HepG2 (cell line): ENCODE measurements around the gene ZC3H12A. TPM values are rescaled to one million over a fixed set of nuclear protein-coding genes. Genes with fewer than 3 reads are reported as not detected.

Source experiments
- ATAC-seq: fragments of 200-7000 bp; cut with Tn5 transposase; 3 replicates; pipeline ENCODE4 v1.9.1; 2020; ENCODE audit warnings: mild to moderate bottlenecking, moderate library complexity
- BruUV-seq: library from RNA; stranded (reverse); fragments of 400-500 nt; replicated peaks from 2 replicates; lab custom pipeline; 2021; lab: Mats Ljungman, UMichigan
- CTCF ChIA-PET: fragments of 300-600 bp; formaldehyde crosslinking; extraction: SDS; loops from one replicate; lab custom pipeline; 2021; ENCODE audit warnings: low total read pairs, inconsistent platforms, low intra/inter-chr PET ratio; lab: Yijun Ruan, JAX
- POLR2A ChIA-PET: fragments of 350-600 bp; sonication (Branson Sonifier 250); formaldehyde crosslinking; loops from one replicate; lab custom pipeline; 2020; ENCODE audit warnings: antibody characterized with exemption, inconsistent platforms; lab: Yijun Ruan, JAX
- DNase-seq: peaks from one replicate; pipeline ENCODE4 v3.0.0-alpha.2; 2015; ENCODE audit warnings: low spot score
- FAIRE-seq: peaks from 3 replicates; lab custom pipeline; 2011; peaks lifted over from hg19 to GRCh38; lab: Jason Lieb, UNC
- H2AFZ ChIP-seq: one replicate; pipeline ENCODE4 v1.6.1; 2011; ENCODE audit warnings: low read length, inconsistent platforms
- H3K27ac ChIP-seq: fragments of 300-600 bp; 3 replicates; pipeline ENCODE4 v1.8.0; 2011; ENCODE audit warnings: mixed run types, mild to moderate bottlenecking, mixed read lengths, low read length, inconsistent platforms; ENCODE audit not compliant: insufficient read depth; ENCODE audit errors: extremely low read length
- H3K27me3 ChIP-seq, 2 experiments: fragments of 200-600 bp in 1 of 2; 2 replicates in 1 of 2; 3 replicates in 1 of 2; pipeline versions ENCODE4 v1.6.0 to v1.8.0; 2011; ENCODE audit warnings: low read length in 2 of 2, mild to moderate bottlenecking in 2 of 2, moderate library complexity in 2 of 2, inconsistent platforms in 1 of 2; ENCODE audit not compliant: insufficient read depth in 2 of 2, control insufficient read depth in 1 of 2
- H3K36me3 ChIP-seq, 2 experiments: fragments of 200-600 bp in 1 of 2; replicated peaks in 1 of 2; 2 replicates in 1 of 2; 3 replicates in 1 of 2; pipeline versions ENCODE4 v1.5.1 to v1.8.0; 2011; ENCODE audit warnings: low read length in 2 of 2, inconsistent platforms in 1 of 2; ENCODE audit not compliant: insufficient read depth in 2 of 2, control insufficient read depth in 1 of 2
- H3K4me1 ChIP-seq: 2 replicates; pipeline ENCODE4 v1.5.1; 2012; ENCODE audit warnings: low read length, inconsistent platforms; ENCODE audit not compliant: insufficient read depth
- H3K4me2 ChIP-seq: 2 replicates; pipeline ENCODE4 v1.6.0; 2011; ENCODE audit warnings: low read depth, low read length, inconsistent platforms
- H3K4me3 ChIP-seq, 3 experiments: fragments of 200-600 bp in 1 of 3; sonication (generic), shearing (Covaris generic) in 1 of 3; replicated peaks in 1 of 3; 2 replicates each; pipeline ENCODE4 v1.5.1; 2011 to 2016; ENCODE audit warnings: low read length in 3 of 3, inconsistent platforms in 2 of 3, low read depth in 2 of 3, mild to moderate bottlenecking in 2 of 3, control low read depth in 1 of 3, mixed read lengths in 1 of 3; ENCODE audit not compliant: insufficient read depth in 1 of 3
- H3K79me2 ChIP-seq: one replicate; pipeline ENCODE4 v1.6.1; 2011; ENCODE audit warnings: low read length, inconsistent platforms; ENCODE audit not compliant: insufficient read depth
- H3K9ac ChIP-seq: 2 replicates; pipeline ENCODE4 v1.6.0; 2011; ENCODE audit warnings: mild to moderate bottlenecking, low read depth, low read length, inconsistent platforms; ENCODE audit not compliant: insufficient read depth
- H3K9me3 ChIP-seq: 2 replicates; pipeline ENCODE4 v1.5.1; 2012; ENCODE audit warnings: mild to moderate bottlenecking, low read length
- H4K20me1 ChIP-seq: 2 replicates; pipeline ENCODE4 v1.6.0; 2011; ENCODE audit warnings: inconsistent platforms, mild to moderate bottlenecking, low read length, moderate library complexity; ENCODE audit not compliant: insufficient read depth
- HNF4A ChIP-seq: sonication (generic); formaldehyde crosslinking; IDR thresholded peaks from 2 replicates; pipeline ENCODE4 v1.4.0; 2020; ENCODE audit warnings: missing genetic modification reagents
- KDM5B ChIP-seq: sonication (generic); formaldehyde crosslinking; IDR thresholded peaks from 2 replicates; pipeline ENCODE4 v1.4.0; 2020; ENCODE audit warnings: missing genetic modification reagents, mild to moderate bottlenecking, borderline replicate concordance
- MTERF4 ChIP-seq: sonication (generic); formaldehyde crosslinking; IDR thresholded peaks from 2 replicates; pipeline ENCODE4 v1.8.0; 2023; ENCODE audit warnings: mild to moderate bottlenecking, missing genetic modification reagents
- PHB2 ChIP-seq: fragments of 450-650 bp; IDR thresholded peaks from 2 replicates; pipeline ENCODE4 v1.6.1; 2018; ENCODE audit not compliant: partially characterized antibody
- POGZ ChIP-seq: sonication (generic); formaldehyde crosslinking; IDR thresholded peaks from 2 replicates; pipeline ENCODE4 v1.4.0; 2020; ENCODE audit warnings: mild to moderate bottlenecking, missing genetic modification reagents
- POLR2AphosphoS2 ChIP-seq: IDR thresholded peaks from 2 replicates; pipeline ENCODE4 v1.6.1; 2011; ENCODE audit warnings: low read depth, low read length, improper control_type of control experiment
- RBAK ChIP-seq: sonication (generic); formaldehyde crosslinking; IDR thresholded peaks from 2 replicates; pipeline ENCODE4 v1.5.1; 2020; ENCODE audit warnings: mild to moderate bottlenecking, missing genetic modification reagents
- RERE ChIP-seq: IDR thresholded peaks from 2 replicates; pipeline ENCODE4 v1.6.1; 2016; ENCODE audit warnings: low read depth, missing genetic modification reagents, missing compliant biosample characterization
- XBP1 ChIP-seq: sonication (generic); formaldehyde crosslinking; IDR thresholded peaks from 2 replicates; pipeline ENCODE4 v1.5.0; 2020; ENCODE audit warnings: missing genetic modification reagents
- ZGPAT ChIP-seq: IDR thresholded peaks from 2 replicates; pipeline ENCODE4 v1.6.1; 2016; ENCODE audit warnings: mild to moderate bottlenecking
- ZNF335 ChIP-seq: sonication (generic); formaldehyde crosslinking; IDR thresholded peaks from 2 replicates; pipeline ENCODE4 v1.4.0; 2020; ENCODE audit warnings: missing genetic modification reagents
- ZNF34 ChIP-seq: sonication (generic); formaldehyde crosslinking; IDR thresholded peaks from 2 replicates; pipeline ENCODE4 v1.4.0; 2020; ENCODE audit warnings: mild to moderate bottlenecking, missing genetic modification reagents, borderline replicate concordance
- ZNF530 ChIP-seq: sonication (generic); formaldehyde crosslinking; IDR thresholded peaks from 2 replicates; pipeline ENCODE4 v1.5.0; 2020; ENCODE audit warnings: low read depth, mild to moderate bottlenecking, missing genetic modification reagents
- ZNF564 ChIP-seq: sonication (generic); formaldehyde crosslinking; IDR thresholded peaks from 2 replicates; pipeline ENCODE4 v1.8.1; 2023; ENCODE audit warnings: mild to moderate bottlenecking, missing genetic modification reagents
- ZNF569 ChIP-seq: sonication (generic); formaldehyde crosslinking; IDR thresholded peaks from 2 replicates; pipeline ENCODE4 v1.5.0; 2020; ENCODE audit warnings: mild to moderate bottlenecking, missing genetic modification reagents, moderate library complexity, borderline replicate concordance
- ZNF615 ChIP-seq: sonication (generic); formaldehyde crosslinking; IDR thresholded peaks from 2 replicates; pipeline ENCODE4 v1.5.0; 2020; ENCODE audit warnings: mild to moderate bottlenecking, missing genetic modification reagents, borderline replicate concordance
- WGBS: methylation state at CpG from one replicate; pipeline ENCODE4 v1.1.6; 2017; ENCODE audit warnings: low lambda C conversion rate; 5-methylcytosine and 5-hydroxymethylcytosine counted together
- in situ Hi-C: cut with HindIII; loops from 2 replicates; pipeline ENCODE4 v1.10.0; 2017; ENCODE audit warnings: low pct_unique_long_range_greater_than_20kb; ENCODE audit not compliant: extremely low pct_ligation_motif_present
- intact Hi-C: fragments of 100-400 bp; cut with micrococcal nuclease; formaldehyde crosslinking; loops from one replicate; pipeline ENCODE4 v1.10.0; 2022; ENCODE audit not compliant: unreplicated experiment
- polyA plus RNA-seq, 8 experiments: library from polyadenylated mRNA; depleted of rRNA in 3 of 8; stranded (reverse) in 7 of 8; unstranded in 1 of 8; fragments of >200 nt; fragmentation: Illumina TruSeq in 4 of 8; extraction: Trizol in 4 of 8; gene quantifications; 2 replicates each; pipeline versions ENCODE4 v1.2.1 to v1.2.3, GENCODE V29; 2011 to 2016; ENCODE audit warnings: low read depth in 4 of 8, missing spikeins in 1 of 8, mixed read lengths in 1 of 8; ENCODE audit not compliant: insufficient read depth in 1 of 8
- total RNA-seq, 5 experiments: library from RNA; depleted of rRNA; stranded (reverse); fragments of >200 nt; fragmentation: Illumina TruSeq; extraction: Trizol; gene quantifications; 2 replicates each; pipeline ENCODE4 v1.2.3, GENCODE V29; 2016; ENCODE audit warnings: low read depth in 1 of 5

The ZC3H12A gene
- total and polyA plus RNA-seq, 2 of the 13 experiments (the other 11 are each of a cell fraction or from before 2014, with no cell fraction given) = 6.8 to 13.3 TPM

- no peaks in the 10 kb centered on the region for H3K79me2 ChIP-seq
- in situ Hi-C loops (loop anchor here (10.0 to 25.0 kb wide), 2 partner anchors 718 to 876 kb away; no protein-coding TSS in a partner anchor), intact Hi-C loops (loop anchor here (5.0 kb wide), 2 partner anchors 333 to 913 kb away; no protein-coding TSS in a partner anchor)
- no peak for ATAC-seq
- ChIA-PET CTCF (no interaction called here), POLR2A (no interaction called here)
- no TSS peak for BruUV-seq
- no peak overlapping the region for H3K4me3 ChIP-seq
- no peak overlapping the region for H3K4me2 ChIP-seq
- no peak for FAIRE-seq
- H4K20me1 ChIP-seq = peaks cover 4% of the 10 kb centered on the region; the same call in 1 of the 2 replicates
- H2AFZ ChIP-seq = no peak overlapping the region
- no peaks in the 10 kb centered on the region for H3K9me3 ChIP-seq
- TF ChIP-seq RBAK = no peak
- no peak for TF ChIP-seq POGZ (CRISPR knock-in tag)
- no peak for TF ChIP-seq ZNF615 (CRISPR knock-in tag)
- no peak for TF ChIP-seq ZNF569 (CRISPR knock-in tag)
- no peak for TF ChIP-seq XBP1
- no peak for TF ChIP-seq ZNF34 (CRISPR knock-in tag)
- no peak for TF ChIP-seq ZNF530
- TF ChIP-seq MTERF4 (CRISPR knock-in tag) = no peak
- no peak for TF ChIP-seq HNF4A
- no peak for TF ChIP-seq ZNF564 (CRISPR knock-in tag)
- TF ChIP-seq RERE (CRISPR knock-in tag) = no peak
- TF ChIP-seq ZNF335 (CRISPR knock-in tag) = no peak
- TF ChIP-seq ZGPAT (CRISPR knock-in tag) = no peak
- TF ChIP-seq KDM5B (CRISPR knock-in tag) = no peak
- TF ChIP-seq POLR2AphosphoS2 = no peak
- no peak for TF ChIP-seq PHB2
- 0% methylated on average over 9 of the region's 11 CpGs for WGBS
- no peaks in the 10 kb centered on the region for H3K4me1 ChIP-seq
- DNase-seq = no peak
- H3K9ac ChIP-seq = no peak overlapping the region
- peaks cover 5 to 40% of the 10 kb centered on the region in 2 experiments; a peak in 4 of 5 replicates for H3K27me3 ChIP-seq
- no peak overlapping the region for H3K27ac ChIP-seq
- H3K36me3 ChIP-seq = no peaks in the 10 kb centered on the region
These were observed 44.0 kb upstream of the ZC3H12A start for GRCh38 chr1:37430103-37430985.
